ENCODE data around the gene TMCO1.
"Not testable (repeated sequence)": the region's sequence is repeated elsewhere in the genome, so short reads cannot be mapped to it uniquely, and the experiment has no call there.

TMCO1 gene

GRCh38 chr1:165768513-165769394 is at the start of gene TMCO1:
TSS of gene TMCO1 (minus strand) at chr1:165768868. CDS start at chr1:165768751, 117 bp downstream.
- peak; percentile 99 for DNase-seq

GRCh38 chr1:165816826-165817497 is 48.3 kb upstream of the TMCO1 start:
- peak; percentile 96 for DNase-seq

GRCh38 chr1:165816157-165816556 is 47.5 kb upstream of the TMCO1 start:
- no peak for DNase-seq

- no peak for DNase-seq
Measured at GRCh38 chr1:165815725-165816124, 47.1 kb upstream of the TMCO1 start.

- no peak for DNase-seq
Measured at GRCh38 chr1:165807613-165808012, 38.9 kb upstream of the TMCO1 start.

- DNase-seq, result not testable (repeated sequence)
Measured at GRCh38 chr1:165804513-165804912, 35.8 kb upstream of the TMCO1 start.

- no peak for DNase-seq
Measured at GRCh38 chr1:165799387-165799786, 30.7 kb upstream of the TMCO1 start.

- no peak for DNase-seq
Measured at GRCh38 chr1:165795894-165796293, 27.2 kb upstream of the TMCO1 start.

GRCh38 chr1:165793951-165794350 is 25.3 kb upstream of the TMCO1 start:
- no peak for DNase-seq

- DNase-seq, result no peak
Measured at GRCh38 chr1:165787741-165788140, 19.1 kb upstream of the TMCO1 start.

- not testable (repeated sequence) for DNase-seq
Measured at GRCh38 chr1:165783519-165783918, 14.9 kb upstream of the TMCO1 start.

GRCh38 chr1:165778197-165778596 is 9.5 kb upstream of the TMCO1 start:
- not testable (repeated sequence) for DNase-seq

GRCh38 chr1:165773324-165773965 is 4.8 kb upstream of the TMCO1 start:
- no peak for DNase-seq

- DNase-seq, result no peak
Measured at GRCh38 chr1:165772739-165773138, 4.1 kb upstream of the TMCO1 start.

- no peak for DNase-seq
Measured at GRCh38 chr1:165764277-165764676, 4.4 kb downstream of the TMCO1 start.

GRCh38 chr1:165763442-165763841 is 5.2 kb downstream of the TMCO1 start:
- no peak for DNase-seq

GRCh38 chr1:165762725-165763124 is 5.9 kb downstream of the TMCO1 start:
- DNase-seq, result no peak

- no peak for DNase-seq
Measured at GRCh38 chr1:165759095-165759494, 9.6 kb downstream of the TMCO1 start.

- DNase-seq, result no peak
Measured at GRCh38 chr1:165755393-165756010, 13.2 kb downstream of the TMCO1 start.

GRCh38 chr1:165753934-165754333 is 14.7 kb downstream of the TMCO1 start:
- no peak for DNase-seq

- no peak for DNase-seq
Measured at GRCh38 chr1:165748550-165748949, 20.1 kb downstream of the TMCO1 start.

GRCh38 chr1:165747632-165748447 is 20.8 kb downstream of the TMCO1 start:
- peak; percentile 44 for DNase-seq

Data from hematopoietic multipotent progenitor cell treated with erythropoietin and hydrocortisone succinate and interleukin-3 and kit ligand, for 8 days (in vitro differentiated cells).